HCT116 (cell line): ENCODE results near the gene POGK.

ENCODE experiments used
- CTCF ChIP-seq, 3 experiments: fragments of 200-600 bp in 1 of 3; sonication (generic) in 1 of 3; IDR thresholded peaks in 2 of 3; conservative IDR thresholded peaks in 1 of 3; 2 replicates each; pipeline ENCODE4 v1.5.1; 2012 to 2017; ENCODE audit warnings: low read depth in 2 of 3, low read length in 2 of 3, antibody characterized with exemption in 1 of 3, borderline replicate concordance in 1 of 3, control low read depth in 1 of 3, mild to moderate bottlenecking in 1 of 3, mixed read lengths in 1 of 3, mixed run types in 1 of 3, moderate library complexity in 1 of 3; ENCODE audit not compliant: insufficient read depth in 1 of 3
- EZH2 ChIP-seq: fragments of 200-600 bp; sonication (generic); IDR thresholded peaks from 2 replicates; pipeline ENCODE4 v1.6.1; 2017; ENCODE audit warnings: antibody characterized with exemption, mixed run types
- YY1 ChIP-seq: IDR thresholded peaks from 2 replicates; pipeline ENCODE4 v1.6.1; 2011; ENCODE audit warnings: low read length, low read depth, moderate library complexity, mild to moderate bottlenecking; ENCODE audit not compliant: insufficient replicate concordance; ENCODE audit errors: extremely low read depth

GRCh38 chr1:166844791-166845190, 5.5 kb downstream of the POGK start:
- TF ChIP-seq YY1 (no peak), CTCF (IDR thresholded peaks at IDR 0.05 in 2 of 3, conservative IDR thresholded peaks at IDR 0.05 in 1 of 3; ENCODE audit: borderline replicate concordance in 1 of 3, insufficient read depth in 1 of 3, low read depth in 2 of 3, low read length in 2 of 3) (no peak), EZH2 (no peak)
